ENCODE data around the gene SYTL5. TPM values are rescaled to one million over a fixed set of nuclear protein-coding genes. Genes with fewer than 3 reads are reported as not detected.
A peak's percentile ranks its signal among the peaks of the same experiment; 100 is the strongest.

SYTL5 gene
- total RNA-seq, 6 experiments from 2014 or later: 1.1 to 2.9 (median 2.4) TPM

DNA sequence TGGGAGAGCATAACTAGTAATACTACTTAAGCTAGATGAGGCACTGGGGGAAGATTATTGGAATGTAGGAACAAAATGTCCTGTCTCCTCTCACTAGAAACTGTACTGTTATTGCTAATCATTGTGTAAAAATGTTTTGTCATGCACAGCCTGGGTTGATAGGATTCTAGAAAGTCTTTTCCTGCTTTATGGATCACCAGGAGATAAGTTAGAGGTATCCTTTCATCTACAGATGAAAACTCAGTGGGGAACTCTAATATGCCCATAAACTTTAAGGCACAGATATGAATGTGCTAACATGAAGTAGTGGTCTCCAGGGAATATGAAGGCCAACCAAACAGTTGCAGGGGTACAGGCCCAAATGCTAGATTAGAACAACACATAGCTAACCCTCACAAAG lies 156.8 kb downstream of the SYTL5 start:
- H3K36me3 ChIP-seq: no peaks in the 10 kb centered on the region
- intact Hi-C loops (cut with DNase I): loop anchor here in 1 of 2 donors (10.0 kb wide), 1 partner anchor 238 kb away; no protein-coding TSS in a partner anchor
- no peak for DNase-seq
- ATAC-seq: no peak
- TF ChIP-seq, protein P1, sequence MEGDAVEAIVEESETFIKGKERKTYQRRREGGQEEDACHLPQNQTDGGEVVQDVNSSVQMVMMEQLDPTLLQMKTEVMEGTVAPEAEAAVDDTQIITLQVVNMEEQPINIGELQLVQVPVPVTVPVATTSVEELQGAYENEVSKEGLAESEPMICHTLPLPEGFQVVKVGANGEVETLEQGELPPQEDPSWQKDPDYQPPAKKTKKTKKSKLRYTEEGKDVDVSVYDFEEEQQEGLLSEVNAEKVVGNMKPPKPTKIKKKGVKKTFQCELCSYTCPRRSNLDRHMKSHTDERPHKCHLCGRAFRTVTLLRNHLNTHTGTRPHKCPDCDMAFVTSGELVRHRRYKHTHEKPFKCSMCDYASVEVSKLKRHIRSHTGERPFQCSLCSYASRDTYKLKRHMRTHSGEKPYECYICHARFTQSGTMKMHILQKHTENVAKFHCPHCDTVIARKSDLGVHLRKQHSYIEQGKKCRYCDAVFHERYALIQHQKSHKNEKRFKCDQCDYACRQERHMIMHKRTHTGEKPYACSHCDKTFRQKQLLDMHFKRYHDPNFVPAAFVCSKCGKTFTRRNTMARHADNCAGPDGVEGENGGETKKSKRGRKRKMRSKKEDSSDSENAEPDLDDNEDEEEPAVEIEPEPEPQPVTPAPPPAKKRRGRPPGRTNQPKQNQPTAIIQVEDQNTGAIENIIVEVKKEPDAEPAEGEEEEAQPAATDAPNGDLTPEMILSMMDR (IDR thresholded peaks at IDR 0.05): no peak
- TF ChIP-seq POLR2A (IDR thresholded peaks at IDR 0.05): no peak
- no peaks in the 10 kb centered on the region for H3K9me3 ChIP-seq
- H3K27me3 ChIP-seq: no peaks in the 10 kb centered on the region
- H3K4me1 ChIP-seq: no peaks in the 10 kb centered on the region
- H3K27ac ChIP-seq: no peak overlapping the region
- H3K4me3 ChIP-seq: no peak overlapping the region

DNA sequence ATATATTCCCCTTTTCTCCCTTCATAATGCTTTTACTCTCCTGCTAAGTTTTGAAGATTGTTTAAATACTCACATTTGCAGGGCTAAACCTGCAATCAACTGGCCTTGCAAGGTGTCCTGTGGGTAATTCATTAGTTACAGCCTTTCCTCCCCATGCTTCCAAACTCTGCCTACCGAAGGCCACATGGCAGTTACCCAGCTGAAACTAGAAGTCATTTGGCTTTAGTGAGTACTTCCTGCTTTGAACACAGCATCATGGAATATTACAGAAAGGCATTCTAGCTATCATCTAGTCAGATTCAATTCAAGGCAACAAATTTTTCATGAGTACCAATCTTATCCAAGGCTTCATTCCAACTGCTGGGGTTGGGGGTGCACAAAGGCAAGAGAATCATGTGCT lies 158.7 kb downstream of the SYTL5 start:
- no peaks in the 10 kb centered on the region for H3K9me3 ChIP-seq
- no peaks in the 10 kb centered on the region for H3K4me1 ChIP-seq
- H3K4me3 ChIP-seq: no peak overlapping the region
- ATAC-seq (peak in 1 of 4 donors; percentile 48), DNase-seq (no peak)
- intact Hi-C loops (cut with DNase I): loop anchor here in 1 of 2 donors (10.0 kb wide), 1 partner anchor 240 kb away; no protein-coding TSS in a partner anchor
- no peak overlapping the region for H3K27ac ChIP-seq
- H3K36me3 ChIP-seq: no peaks in the 10 kb centered on the region
- WGBS (ENCODE audit: insufficient coverage, low coverage, low lambda C conversion rate, missing lambda C conversion rate): 44% methylated on average over 1 of the region's 1 CpG
- no peaks in the 10 kb centered on the region for H3K27me3 ChIP-seq
- TF ChIP-seq, protein P1 (IDR thresholded peaks at IDR 0.05): no peak
- no peak for TF ChIP-seq POLR2A (IDR thresholded peaks at IDR 0.05)

DNA sequence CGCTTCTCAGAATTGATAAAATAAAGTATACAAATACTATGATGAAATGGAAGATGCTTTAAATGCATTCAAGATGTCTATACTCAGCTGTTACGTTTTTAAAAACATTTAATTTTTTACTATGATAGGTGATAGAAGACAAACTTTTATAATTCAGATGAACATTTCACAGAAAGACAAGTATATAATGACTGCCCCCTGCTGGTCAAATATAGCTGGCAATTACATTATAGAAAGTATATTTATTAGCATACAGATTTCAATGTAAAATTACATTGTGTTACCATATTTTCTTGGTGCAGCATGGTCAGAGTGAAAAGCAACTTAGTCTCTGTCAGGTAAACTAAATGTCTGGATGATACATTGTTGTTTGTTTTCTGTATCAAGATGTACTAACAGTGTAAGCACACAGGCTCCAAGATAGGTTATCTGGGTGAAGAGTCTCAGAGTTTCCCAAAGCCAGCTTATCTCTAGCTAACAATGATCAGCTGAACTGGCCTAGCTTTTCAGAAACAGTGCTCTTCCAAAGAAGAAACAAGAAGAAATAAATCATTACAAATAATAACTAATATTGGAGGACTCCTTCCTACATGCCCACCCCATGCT lies 160.2 kb downstream of the SYTL5 start:
- ATAC-seq: peak in 2 of 4 donors; percentile 50 to 51
- DNase-seq: no peak

DNA sequence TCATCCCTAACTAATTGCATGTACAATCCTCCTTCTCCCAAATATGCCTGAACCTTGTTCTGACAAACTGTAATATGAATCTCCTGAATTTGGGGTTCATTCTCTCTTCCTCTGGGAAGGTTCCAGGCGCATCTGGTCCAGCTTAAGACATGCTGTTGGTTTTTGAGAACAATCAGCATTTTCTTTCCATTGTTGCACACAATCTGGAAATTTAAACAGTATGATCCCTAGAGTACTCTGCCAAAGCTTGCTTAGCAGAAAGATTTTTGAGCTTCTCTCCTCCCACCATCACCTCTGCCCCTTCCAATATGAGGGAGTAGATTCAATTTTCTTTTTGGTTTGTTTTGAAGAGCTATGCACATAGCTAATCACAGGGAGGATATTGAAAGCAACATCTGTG lies 164.2 kb downstream of the SYTL5 start:
- Histone ChIP-seq H3K27me3 (peaks cover 0 to 4% of the 10 kb centered on the region in 2 donors), H3K27ac (no peak overlapping the region), H3K9me3 (no peaks in the 10 kb centered on the region), H3K4me3 (no peak overlapping the region), H3K4me1 (no peaks in the 10 kb centered on the region), H3K36me3 (no peaks in the 10 kb centered on the region)
- ATAC-seq (no peak), DNase-seq (no peak)
- intact Hi-C loops (cut with DNase I): no loop called here
- no peak for TF ChIP-seq POLR2A (IDR thresholded peaks at IDR 0.05)
- TF ChIP-seq, protein P1 (IDR thresholded peaks at IDR 0.05): no peak
- 29% methylated on average over 1 of the region's 1 CpG for WGBS (ENCODE audit: insufficient coverage, low coverage, low lambda C conversion rate, missing lambda C conversion rate)

More for the DNA sequence above, 160.2 kb downstream of the SYTL5 start:
- Histone ChIP-seq H3K27me3 (no peaks in the 10 kb centered on the region), H3K4me3 (no peak overlapping the region), H3K27ac (no peak overlapping the region), H3K36me3 (no peaks in the 10 kb centered on the region), H3K9me3 (no peaks in the 10 kb centered on the region), H3K4me1 (no peaks in the 10 kb centered on the region)
- 36% methylated on average over 2 of the region's 2 CpGs for WGBS (ENCODE audit: insufficient coverage, low coverage, low lambda C conversion rate, missing lambda C conversion rate)
- intact Hi-C loops (cut with DNase I): loop anchor here in 1 of 2 donors (10.0 kb wide), 1 partner anchor 242 kb away; no protein-coding TSS in a partner anchor
- TF ChIP-seq POLR2A (IDR thresholded peaks at IDR 0.05): no peak
- TF ChIP-seq, protein P1 (IDR thresholded peaks at IDR 0.05): peak; percentile 64 to 85 (median 74)
